ENCODE results near the gene LYRM2.
A peak's percentile ranks its signal among the peaks of the same experiment; 100 is the strongest.

- TF ChIP-seq, protein P1, sequence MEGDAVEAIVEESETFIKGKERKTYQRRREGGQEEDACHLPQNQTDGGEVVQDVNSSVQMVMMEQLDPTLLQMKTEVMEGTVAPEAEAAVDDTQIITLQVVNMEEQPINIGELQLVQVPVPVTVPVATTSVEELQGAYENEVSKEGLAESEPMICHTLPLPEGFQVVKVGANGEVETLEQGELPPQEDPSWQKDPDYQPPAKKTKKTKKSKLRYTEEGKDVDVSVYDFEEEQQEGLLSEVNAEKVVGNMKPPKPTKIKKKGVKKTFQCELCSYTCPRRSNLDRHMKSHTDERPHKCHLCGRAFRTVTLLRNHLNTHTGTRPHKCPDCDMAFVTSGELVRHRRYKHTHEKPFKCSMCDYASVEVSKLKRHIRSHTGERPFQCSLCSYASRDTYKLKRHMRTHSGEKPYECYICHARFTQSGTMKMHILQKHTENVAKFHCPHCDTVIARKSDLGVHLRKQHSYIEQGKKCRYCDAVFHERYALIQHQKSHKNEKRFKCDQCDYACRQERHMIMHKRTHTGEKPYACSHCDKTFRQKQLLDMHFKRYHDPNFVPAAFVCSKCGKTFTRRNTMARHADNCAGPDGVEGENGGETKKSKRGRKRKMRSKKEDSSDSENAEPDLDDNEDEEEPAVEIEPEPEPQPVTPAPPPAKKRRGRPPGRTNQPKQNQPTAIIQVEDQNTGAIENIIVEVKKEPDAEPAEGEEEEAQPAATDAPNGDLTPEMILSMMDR (IDR thresholded peaks at IDR 0.05 in 2 of 3, conservative IDR thresholded peaks at IDR 0.05 in 1 of 3; ENCODE audit: insufficient read depth in 2 of 3, low read depth in 1 of 3, low read length in 3 of 3): peak in 2 of 3 experiments; percentile 26 to 32; a peak in 1 of 6 replicates
- TF ChIP-seq POLR2A (conservative IDR thresholded peaks at IDR 0.05) (no peak), EZH2 (IDR thresholded peaks at IDR 0.05; ENCODE audit: borderline replicate concordance, low read depth, low read length) (no peak), NUFIP1 (IDR thresholded peaks at IDR 0.05; ENCODE audit: partially characterized antibody) (no peak), FOXJ3 (CRISPR knock-in tag; IDR thresholded peaks at IDR 0.05) (no peak), PHF21A (IDR thresholded peaks at IDR 0.05; ENCODE audit: borderline replicate concordance, low read depth) (no peak), SNRNP70 (optimal IDR thresholded peaks at IDR 0.05; ENCODE audit: low read depth, low read length) (no peak), PHF20 (IDR thresholded peaks at IDR 0.05; ENCODE audit: partially characterized antibody) (no peak)
These were observed 26.4 kb downstream of the LYRM2 start for GRCh38 chr6:89612121-89612520.

Data from K562 (cell line).